Skeletal muscle satellite cell (primary cell): ENCODE measurements around the gene PCSK7.
A peak's percentile ranks its signal among the peaks of the same experiment; 100 is the strongest.

Source experiments
- H3K27me3 ChIP-seq: 2 replicates; pipeline ENCODE4 v1.7.0; 2013; ENCODE audit warnings: low read length; ENCODE audit not compliant: control insufficient read depth, insufficient read depth
- H3K36me3 ChIP-seq: 2 replicates; pipeline ENCODE4 v1.7.0; 2013; ENCODE audit warnings: mild to moderate bottlenecking, control low read depth, low read length; ENCODE audit not compliant: insufficient read depth
- H3K4me1 ChIP-seq: 2 replicates; pipeline ENCODE4 v1.7.0; 2013; ENCODE audit warnings: low read length; ENCODE audit not compliant: control insufficient read depth, insufficient read depth
- H3K4me2 ChIP-seq: 2 replicates; pipeline ENCODE4 v1.7.0; 2013; ENCODE audit warnings: mild to moderate bottlenecking, low read length
- H3K4me3 ChIP-seq: 2 replicates; pipeline ENCODE4 v1.7.0; 2013; ENCODE audit warnings: low read length
- H3K9ac ChIP-seq: 2 replicates; pipeline ENCODE4 v1.7.0; 2013; ENCODE audit warnings: mild to moderate bottlenecking, low read depth, low read length, moderate library complexity
- H3K9me3 ChIP-seq: replicated peaks from 2 replicates; pipeline ENCODE4 v1.7.0; 2013; ENCODE audit warnings: mild to moderate bottlenecking, control low read depth, low read length

PCSK7 gene

GRCh38 chr11:117220999-117221774 is 10.7 kb downstream of the PCSK7 start:
- peak overlapping the region; percentile 64 for H3K4me2 ChIP-seq
- peaks cover 59% of the 10 kb centered on the region for H3K4me1 ChIP-seq
- no peaks in the 10 kb centered on the region for H3K9me3 ChIP-seq
- H3K27me3 ChIP-seq = no peaks in the 10 kb centered on the region
- peak overlapping the region; percentile 51 for H3K9ac ChIP-seq
- peak overlapping the region; percentile 15 for H3K4me3 ChIP-seq
- peaks cover 48% of the 10 kb centered on the region for H3K36me3 ChIP-seq

- Histone ChIP-seq H3K36me3 (peaks cover 49% of the 10 kb centered on the region), H3K9me3 (no peaks in the 10 kb centered on the region), H3K4me1 (peaks cover 59% of the 10 kb centered on the region), H3K4me2 (peak overlapping the region; percentile 64), H3K9ac (peak overlapping the region; percentile 51), H3K4me3 (peak overlapping the region; percentile 3), H3K27me3 (no peaks in the 10 kb centered on the region)
These were observed 11.3 kb downstream of the PCSK7 start for GRCh38 chr11:117220568-117220967.

- H3K9me3 ChIP-seq = no peaks in the 10 kb centered on the region
- no peak overlapping the region for H3K4me2 ChIP-seq
- H3K36me3 ChIP-seq = peaks cover 45% of the 10 kb centered on the region
- no peaks in the 10 kb centered on the region for H3K27me3 ChIP-seq
- H3K4me1 ChIP-seq = peaks cover 59% of the 10 kb centered on the region
- no peak overlapping the region for H3K4me3 ChIP-seq
- no peak overlapping the region for H3K9ac ChIP-seq
These were observed 11.9 kb downstream of the PCSK7 start for GRCh38 chr11:117219995-117220394.

DNA sequence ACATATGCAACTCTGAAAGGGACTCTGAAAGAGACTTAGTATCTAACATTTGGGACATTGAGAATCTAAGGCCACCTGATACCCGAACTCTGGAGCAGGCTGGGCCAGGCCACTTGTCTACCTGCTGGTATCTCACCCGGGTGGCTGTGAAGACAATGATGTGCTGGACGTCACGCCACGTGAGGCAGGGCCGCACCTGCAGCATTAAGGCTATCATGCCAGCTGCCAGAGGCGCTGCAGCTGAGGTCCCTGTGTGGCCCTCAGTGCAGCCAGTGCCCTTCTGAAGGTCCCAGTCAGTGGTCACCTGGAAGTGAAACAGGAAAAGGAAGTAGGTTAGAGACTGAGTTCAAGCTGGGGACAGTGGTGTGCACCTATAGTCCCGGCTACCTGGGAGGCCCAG is 12.4 kb downstream of the PCSK7 start:
- Histone ChIP-seq H3K9me3 (no peaks in the 10 kb centered on the region), H3K27me3 (no peaks in the 10 kb centered on the region), H3K4me3 (no peak overlapping the region), H3K36me3 (peaks cover 49% of the 10 kb centered on the region), H3K4me2 (no peak overlapping the region), H3K4me1 (peaks cover 59% of the 10 kb centered on the region), H3K9ac (no peak overlapping the region)

DNA sequence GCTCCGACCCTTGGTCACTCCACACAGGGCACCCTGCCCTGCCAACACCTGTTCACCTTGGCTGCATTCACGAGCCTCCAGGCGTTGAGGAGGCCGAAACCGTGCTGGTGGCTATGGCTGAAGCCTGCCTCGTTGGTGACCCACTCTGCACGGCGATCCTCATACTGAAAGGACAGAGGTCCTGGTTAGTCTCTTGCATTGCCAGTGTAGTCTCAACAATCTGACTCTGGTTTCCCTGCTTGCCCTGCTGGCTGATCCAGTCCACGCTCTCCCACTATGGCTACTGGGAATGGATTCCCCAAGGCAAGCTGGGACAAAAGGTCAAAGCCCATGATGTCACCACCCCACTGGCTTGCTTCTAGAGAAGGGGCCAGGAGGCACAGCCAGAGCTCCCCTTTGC is 12.9 kb downstream of the PCSK7 start:
- Histone ChIP-seq H3K27me3 (no peaks in the 10 kb centered on the region), H3K9ac (no peak overlapping the region), H3K4me1 (peaks cover 59% of the 10 kb centered on the region), H3K4me2 (no peak overlapping the region), H3K36me3 (peaks cover 46% of the 10 kb centered on the region), H3K9me3 (no peaks in the 10 kb centered on the region), H3K4me3 (no peak overlapping the region)

- H3K4me3 ChIP-seq = no peak overlapping the region
- no peaks in the 10 kb centered on the region for H3K9me3 ChIP-seq
- peak overlapping the region; percentile 29 for H3K4me2 ChIP-seq
- H3K36me3 ChIP-seq = peaks cover 43% of the 10 kb centered on the region
- H3K27me3 ChIP-seq = no peaks in the 10 kb centered on the region
- peak overlapping the region; percentile 16 for H3K9ac ChIP-seq
- H3K4me1 ChIP-seq = peaks cover 59% of the 10 kb centered on the region
These were observed 13.5 kb downstream of the PCSK7 start for GRCh38 chr11:117218133-117218915.

DNA sequence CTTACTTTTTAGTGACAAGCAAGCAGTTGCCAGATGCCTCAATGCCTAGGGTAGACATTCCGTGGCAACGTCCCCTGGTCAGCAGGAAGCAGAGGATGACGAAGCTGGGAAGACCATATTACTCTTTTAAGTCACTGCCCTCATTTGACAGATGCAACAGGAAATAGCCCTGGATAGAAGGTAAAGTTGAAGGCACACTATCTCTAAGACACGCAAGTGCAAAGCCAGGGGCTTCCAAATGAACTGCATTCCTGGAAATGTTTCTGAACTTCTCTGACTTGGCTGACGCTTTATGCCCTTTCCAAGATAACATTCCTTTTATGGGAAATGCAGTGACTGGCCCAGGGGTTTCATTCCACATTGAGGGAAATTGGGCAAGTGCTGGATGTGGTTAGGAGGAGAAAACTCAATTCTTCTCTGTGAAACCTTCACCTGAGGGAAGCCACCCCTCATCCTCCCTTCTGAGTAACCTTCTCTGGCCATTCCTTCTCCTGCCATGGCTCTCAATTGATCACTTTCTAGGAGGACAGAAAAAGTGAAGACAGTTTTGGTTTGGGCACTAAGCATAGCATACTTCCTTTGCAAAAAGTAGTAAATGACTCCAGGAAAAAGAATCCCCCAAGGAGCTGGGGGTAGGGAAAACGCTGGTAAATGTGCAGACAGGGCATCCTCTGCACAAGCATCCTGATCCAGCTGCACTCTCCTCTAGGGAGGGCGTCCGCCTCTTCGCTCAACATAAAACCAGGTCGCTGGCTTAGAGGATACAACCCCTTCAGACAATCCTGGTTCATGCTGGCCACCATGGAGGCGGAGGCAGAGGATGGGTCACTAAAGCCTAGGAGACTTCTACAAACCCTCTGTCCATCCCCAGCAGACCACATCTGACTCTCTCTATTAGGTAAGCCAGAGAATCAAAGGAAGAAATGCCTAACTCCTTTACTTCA is 14.5 kb downstream of the PCSK7 start:
- H3K4me1 ChIP-seq = peaks cover 51% of the 10 kb centered on the region
- peak overlapping the region; percentile 16 for H3K9ac ChIP-seq
- peak overlapping the region; percentile 11 for H3K4me2 ChIP-seq
- H3K9me3 ChIP-seq = no peaks in the 10 kb centered on the region
- peaks cover 48% of the 10 kb centered on the region for H3K36me3 ChIP-seq
- H3K27me3 ChIP-seq = no peaks in the 10 kb centered on the region
- H3K4me3 ChIP-seq = no peak overlapping the region

GRCh38 chr11:117214404-117215110 is 17.3 kb downstream of the PCSK7 start:
- Histone ChIP-seq H3K4me3 (no peak overlapping the region), H3K4me1 (peaks cover 27% of the 10 kb centered on the region), H3K36me3 (peaks cover 48% of the 10 kb centered on the region), H3K9me3 (no peaks in the 10 kb centered on the region), H3K4me2 (no peak overlapping the region), H3K9ac (no peak overlapping the region), H3K27me3 (no peaks in the 10 kb centered on the region)

DNA sequence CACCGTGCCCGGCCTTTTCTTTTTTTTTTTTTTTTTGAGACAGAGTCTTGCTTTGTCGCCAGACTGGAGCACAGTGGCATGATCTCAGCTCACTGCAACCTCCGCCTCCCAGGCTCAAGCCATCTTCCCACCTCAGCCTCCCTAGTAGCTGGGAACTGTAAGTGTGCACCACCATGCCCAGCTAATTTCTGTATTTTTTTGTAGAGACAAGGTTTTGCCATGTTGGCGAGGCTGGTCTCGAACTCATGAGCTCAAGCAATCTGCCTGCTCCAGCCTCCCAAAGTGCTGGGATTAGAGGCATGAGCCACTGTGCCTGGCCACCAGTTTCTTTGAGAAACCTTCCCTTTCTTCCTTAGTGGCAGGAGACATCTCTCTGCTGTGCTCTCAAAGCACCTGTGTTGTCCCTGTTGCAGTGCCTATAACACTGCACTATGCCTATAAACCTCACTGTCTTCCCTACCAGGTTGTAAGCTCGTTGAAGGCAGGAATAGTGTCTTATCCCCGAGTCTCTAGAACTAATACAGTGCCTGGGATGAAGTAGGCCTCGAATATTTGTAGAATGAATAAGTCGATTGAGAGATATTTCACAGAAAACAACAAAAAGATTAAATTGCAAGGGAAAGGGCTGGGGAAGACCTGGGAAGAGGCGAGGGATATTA is 19.0 kb downstream of the PCSK7 start:
- H3K9me3 ChIP-seq = no peaks in the 10 kb centered on the region
- H3K4me1 ChIP-seq = peaks cover 12% of the 10 kb centered on the region
- no peak overlapping the region for H3K9ac ChIP-seq
- peaks cover 32% of the 10 kb centered on the region for H3K36me3 ChIP-seq
- H3K27me3 ChIP-seq = no peaks in the 10 kb centered on the region
- H3K4me3 ChIP-seq = no peak overlapping the region
- H3K4me2 ChIP-seq = no peak overlapping the region

DNA sequence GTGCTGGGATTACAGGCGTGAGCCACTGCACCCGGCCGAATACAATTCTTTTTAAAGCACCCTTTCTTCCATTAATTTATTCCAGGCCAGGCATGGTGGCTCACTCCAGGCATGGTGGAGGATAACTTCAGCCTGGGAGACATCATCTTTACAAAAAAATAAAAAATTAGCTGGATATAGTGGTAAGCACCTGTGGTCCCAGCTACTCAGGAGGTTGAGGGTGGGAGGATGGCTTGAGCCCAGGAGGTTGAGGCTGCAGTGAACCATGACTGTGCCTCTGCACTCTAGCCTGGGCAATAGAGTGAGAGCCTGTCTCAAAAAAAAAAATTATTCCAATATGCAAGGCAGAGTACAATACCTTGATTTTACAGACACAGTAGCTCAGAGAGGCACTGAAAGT is 21.3 kb downstream of the PCSK7 start:
- Histone ChIP-seq H3K27me3 (no peaks in the 10 kb centered on the region), H3K4me2 (no peak overlapping the region), H3K4me3 (no peak overlapping the region), H3K9me3 (no peaks in the 10 kb centered on the region), H3K9ac (no peak overlapping the region), H3K36me3 (peaks cover 23% of the 10 kb centered on the region), H3K4me1 (peaks cover 3% of the 10 kb centered on the region)
